CD4-positive, alpha-beta T cell (primary cell): ENCODE results near the gene CACNA1E. TPM values are rescaled to one million over a fixed set of nuclear protein-coding genes. Genes with fewer than 3 reads are reported as not detected.

ENCODE experiments used
- ATAC-seq: fragments of 200-7000 bp; cut with Tn5 transposase; one replicate; pipeline ENCODE4 v1.10.0; 2022; ENCODE audit warnings: mild to moderate bottlenecking; ENCODE audit not compliant: poor library complexity
- CTCF ChIA-PET: fragments of 350-600 bp; sonication (Branson Sonifier 250); formaldehyde crosslinking; loops from one replicate; lab custom pipeline; 2021; ENCODE audit warnings: antibody characterized with exemption, inconsistent platforms; lab: Charles Lee
- POLR2A ChIA-PET: fragments of 350-600 bp; sonication (Branson Sonifier 250); formaldehyde crosslinking; loops from one replicate; lab custom pipeline; 2021; ENCODE audit warnings: antibody characterized with exemption, inconsistent platforms; lab: Charles Lee
- DNase-seq, 14 experiments: peaks; one replicate each; pipeline ENCODE4 v3.0.0-alpha.2; 2013 to 2020; ENCODE audit warnings: mixed read lengths in 2 of 14
- H3K27ac ChIP-seq, 2 donors: one replicate each; pipeline versions ENCODE4 v1.5.1 to v1.7.0; 2013; ENCODE audit warnings: low read length in 2 of 2, low read depth in 1 of 2, mild to moderate bottlenecking in 1 of 2
- H3K27me3 ChIP-seq, 2 experiments: 1 replicate in 1 of 2; 2 replicates in 1 of 2; pipeline versions ENCODE4 v1.6.1 to v1.7.0; 2013; ENCODE audit warnings: low read length in 2 of 2, control low read depth in 1 of 2, mild to moderate bottlenecking in 1 of 2, moderate library complexity in 1 of 2; ENCODE audit not compliant: insufficient read depth in 2 of 2, control insufficient read depth in 1 of 2
- H3K36me3 ChIP-seq: one replicate; pipeline ENCODE4 v1.6.1; 2013; ENCODE audit warnings: low read length, control low read depth; ENCODE audit not compliant: insufficient read depth
- H3K4me1 ChIP-seq: one replicate; pipeline ENCODE4 v1.6.1; 2013; ENCODE audit warnings: low read length, control low read depth; ENCODE audit not compliant: insufficient read depth
- H3K4me3 ChIP-seq: one replicate; pipeline ENCODE4 v1.5.1; 2013; ENCODE audit warnings: mild to moderate bottlenecking, low read length, moderate library complexity
- H3K9me3 ChIP-seq, 2 experiments: 1 replicate in 1 of 2; 2 replicates in 1 of 2; pipeline versions ENCODE4 v1.6.1 to v1.7.0; 2013; ENCODE audit warnings: low read length in 2 of 2, mild to moderate bottlenecking in 2 of 2, control low read depth in 1 of 2, moderate library complexity in 1 of 2; ENCODE audit not compliant: control insufficient read depth in 1 of 2, insufficient read depth in 1 of 2
- H3K27ac Mint-ChIP-seq: one replicate; pipeline ENCODE4 v1.8.0; 2020; ENCODE audit warnings: mixed read lengths
- H3K27me3 Mint-ChIP-seq: one replicate; pipeline ENCODE4 v1.8.0; 2021; ENCODE audit warnings: mixed read lengths
- H3K36me3 Mint-ChIP-seq: one replicate; pipeline ENCODE4 v1.8.0; 2021; ENCODE audit warnings: low read depth, mixed read lengths
- H3K4me1 Mint-ChIP-seq: one replicate; pipeline ENCODE4 v1.8.0; 2021; ENCODE audit warnings: low read depth, mixed read lengths
- H3K4me3 Mint-ChIP-seq: one replicate; pipeline ENCODE4 v1.8.0; 2020; ENCODE audit warnings: mild to moderate bottlenecking, mixed read lengths
- H3K9me3 Mint-ChIP-seq: one replicate; pipeline ENCODE4 v1.8.0; 2020; ENCODE audit warnings: mixed read lengths
- intact Hi-C, 2 experiments: fragments of 100-400 bp; cut with DNase I in 1 of 2; cut with micrococcal nuclease in 1 of 2; formaldehyde crosslinking; loops; one replicate each; pipeline versions ENCODE4 v1.15.1 to v1.9.0; 2023 to 2025; cut with DNase I, micrococcal nuclease
- total RNA-seq, 174 experiments: library from RNA in 2 of 174; stranded (reverse) in 2 of 174; gene quantifications; one replicate each; pipeline ENCODE4 v1.2.3 and lab custom pipeline; 2021 to 2026
- TF ChIP-seq, protein P1 (sequence below): fragments of 200-600 bp; IDR thresholded peaks from one replicate; pipeline ENCODE4 v1.8.0; 2022; ENCODE audit warnings: antibody characterized with exemption, mild to moderate bottlenecking

The CACNA1E gene
- total RNA-seq, 2 experiments from 2014 or later = not detected

DNA sequence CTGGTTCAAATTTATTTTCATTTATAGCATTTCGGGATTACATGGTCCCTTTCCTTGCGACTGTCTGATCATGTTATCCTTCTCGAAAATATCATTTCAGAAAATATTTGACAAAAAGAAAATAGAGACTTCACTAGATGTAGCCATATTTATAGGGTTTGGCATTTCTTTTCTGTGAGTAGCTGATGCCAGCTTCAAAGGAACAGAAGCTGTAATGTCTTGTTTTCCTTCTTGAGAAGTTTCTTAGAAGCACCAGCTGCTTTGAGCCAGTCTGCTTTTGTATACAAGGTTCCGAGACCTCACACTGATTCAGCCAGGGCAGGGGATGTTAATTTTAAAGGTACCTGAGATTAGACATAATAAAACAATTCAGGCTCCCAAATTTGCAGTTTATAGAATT is 329.9 kb downstream of the CACNA1E start:
- H3K36me3 Mint-ChIP-seq = no peaks in the 10 kb centered on the region
- Histone ChIP-seq H3K27ac (no peak overlapping the region), H3K36me3 (no peaks in the 10 kb centered on the region), H3K27me3 (peaks cover 0 to 2% of the 10 kb centered on the region in 2 experiments), H3K4me1 (no peaks in the 10 kb centered on the region), H3K9me3 (no peaks in the 10 kb centered on the region), H3K4me3 (no peak overlapping the region)
- H3K27ac Mint-ChIP-seq = no peak overlapping the region
- TF ChIP-seq, protein P1, sequence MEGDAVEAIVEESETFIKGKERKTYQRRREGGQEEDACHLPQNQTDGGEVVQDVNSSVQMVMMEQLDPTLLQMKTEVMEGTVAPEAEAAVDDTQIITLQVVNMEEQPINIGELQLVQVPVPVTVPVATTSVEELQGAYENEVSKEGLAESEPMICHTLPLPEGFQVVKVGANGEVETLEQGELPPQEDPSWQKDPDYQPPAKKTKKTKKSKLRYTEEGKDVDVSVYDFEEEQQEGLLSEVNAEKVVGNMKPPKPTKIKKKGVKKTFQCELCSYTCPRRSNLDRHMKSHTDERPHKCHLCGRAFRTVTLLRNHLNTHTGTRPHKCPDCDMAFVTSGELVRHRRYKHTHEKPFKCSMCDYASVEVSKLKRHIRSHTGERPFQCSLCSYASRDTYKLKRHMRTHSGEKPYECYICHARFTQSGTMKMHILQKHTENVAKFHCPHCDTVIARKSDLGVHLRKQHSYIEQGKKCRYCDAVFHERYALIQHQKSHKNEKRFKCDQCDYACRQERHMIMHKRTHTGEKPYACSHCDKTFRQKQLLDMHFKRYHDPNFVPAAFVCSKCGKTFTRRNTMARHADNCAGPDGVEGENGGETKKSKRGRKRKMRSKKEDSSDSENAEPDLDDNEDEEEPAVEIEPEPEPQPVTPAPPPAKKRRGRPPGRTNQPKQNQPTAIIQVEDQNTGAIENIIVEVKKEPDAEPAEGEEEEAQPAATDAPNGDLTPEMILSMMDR = no peak
- ChIA-PET CTCF (no interaction called here), POLR2A (no interaction called here)
- ATAC-seq (no peak), DNase-seq (no peak)
- H3K4me3 Mint-ChIP-seq = no peak overlapping the region
- H3K27me3 Mint-ChIP-seq = no peaks in the 10 kb centered on the region
- H3K4me1 Mint-ChIP-seq = no peaks in the 10 kb centered on the region
- no peaks in the 10 kb centered on the region for H3K9me3 Mint-ChIP-seq
- intact Hi-C loops = no loop called here

DNA sequence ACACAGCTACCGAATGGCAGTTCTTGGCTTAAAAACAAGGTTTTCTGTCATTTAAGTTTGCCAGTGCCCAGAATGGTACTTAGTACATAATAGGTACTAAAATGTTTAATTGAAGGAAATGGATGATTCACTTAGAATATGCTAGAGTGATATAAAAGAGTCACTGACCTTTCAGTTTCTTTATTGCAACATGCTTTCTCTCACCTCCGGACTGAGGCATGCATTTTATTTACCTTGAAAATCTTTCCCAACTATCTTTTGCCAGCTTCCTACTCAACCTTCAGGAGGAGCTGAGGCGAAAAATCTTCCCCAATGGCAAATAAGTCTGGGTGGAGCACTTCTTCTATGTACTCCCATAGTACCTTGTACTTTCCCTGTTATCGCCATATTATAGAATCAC is 333.3 kb downstream of the CACNA1E start:
- POLR2A ChIA-PET = no interaction called here
- peaks cover 0 to 2% of the 10 kb centered on the region in 2 experiments for H3K27me3 ChIP-seq
- Mint-ChIP-seq H3K9me3 (no peaks in the 10 kb centered on the region), H3K4me3 (no peak overlapping the region), H3K27ac (no peak overlapping the region), H3K27me3 (peaks cover 5% of the 10 kb centered on the region), H3K4me1 (no peaks in the 10 kb centered on the region), H3K36me3 (no peaks in the 10 kb centered on the region)
- no peak for ATAC-seq
- no peak overlapping the region for H3K27ac ChIP-seq
- H3K9me3 ChIP-seq = no peaks in the 10 kb centered on the region
- DNase-seq = no peak
- H3K36me3 ChIP-seq = no peaks in the 10 kb centered on the region
- TF ChIP-seq, protein P1 = no peak
- intact Hi-C loops = no loop called here
- no peak overlapping the region for H3K4me3 ChIP-seq
- H3K4me1 ChIP-seq = no peaks in the 10 kb centered on the region
- CTCF ChIA-PET = no interaction called here

GRCh38 chr1:181817091-181817490 is 333.8 kb downstream of the CACNA1E start:
- ChIA-PET POLR2A (no interaction called here), CTCF (no interaction called here)
- H3K4me3 ChIP-seq = no peak overlapping the region
- intact Hi-C loops = no loop called here
- Mint-ChIP-seq H3K27me3 (peaks cover 9% of the 10 kb centered on the region), H3K27ac (no peak overlapping the region), H3K9me3 (no peaks in the 10 kb centered on the region), H3K36me3 (no peaks in the 10 kb centered on the region), H3K4me1 (no peaks in the 10 kb centered on the region), H3K4me3 (no peak overlapping the region)
- H3K9me3 ChIP-seq = no peaks in the 10 kb centered on the region
- TF ChIP-seq, protein P1 = no peak
- ATAC-seq (no peak), DNase-seq (no peak)
- no peak overlapping the region for H3K27ac ChIP-seq
- no peaks in the 10 kb centered on the region for H3K4me1 ChIP-seq
- H3K27me3 ChIP-seq = peaks cover 0 to 2% of the 10 kb centered on the region in 2 experiments
- H3K36me3 ChIP-seq = no peaks in the 10 kb centered on the region
